Effector memory CD4-positive, alpha-beta T cell (primary cell): ENCODE data around the gene RASGRP1.

Experiments used
- DNase-seq, 3 donors: peaks; one replicate each; pipeline ENCODE4 v3.0.0-alpha.2; 2020
- H3K27ac ChIP-seq: 2 replicates; pipeline ENCODE4 v1.7.0; 2013; ENCODE audit warnings: mild to moderate bottlenecking, low read length, moderate library complexity; ENCODE audit not compliant: insufficient read depth, poor library complexity, severe bottlenecking
- H3K27me3 ChIP-seq: replicated peaks from 2 replicates; pipeline ENCODE4 v1.7.0; 2013; ENCODE audit warnings: mild to moderate bottlenecking, low read length; ENCODE audit not compliant: insufficient read depth, control insufficient read depth, poor library complexity, severe bottlenecking
- H3K36me3 ChIP-seq: 2 replicates; pipeline ENCODE4 v1.7.0; 2013; ENCODE audit warnings: mild to moderate bottlenecking, low read length, moderate library complexity; ENCODE audit not compliant: control insufficient read depth, insufficient read depth
- H3K4me1 ChIP-seq: 2 replicates; pipeline ENCODE4 v1.7.0; 2013; ENCODE audit warnings: low read length, mild to moderate bottlenecking; ENCODE audit not compliant: control insufficient read depth, insufficient read depth, poor library complexity, severe bottlenecking
- H3K4me3 ChIP-seq: 2 replicates; pipeline ENCODE4 v1.7.0; 2013; ENCODE audit warnings: low read length, low read depth, mild to moderate bottlenecking; ENCODE audit not compliant: insufficient read depth, poor library complexity, severe bottlenecking
- H3K9me3 ChIP-seq: 2 replicates; pipeline ENCODE4 v1.7.0; 2013; ENCODE audit warnings: mild to moderate bottlenecking, low read length, moderate library complexity; ENCODE audit not compliant: control insufficient read depth

The RASGRP1 gene

DNA sequence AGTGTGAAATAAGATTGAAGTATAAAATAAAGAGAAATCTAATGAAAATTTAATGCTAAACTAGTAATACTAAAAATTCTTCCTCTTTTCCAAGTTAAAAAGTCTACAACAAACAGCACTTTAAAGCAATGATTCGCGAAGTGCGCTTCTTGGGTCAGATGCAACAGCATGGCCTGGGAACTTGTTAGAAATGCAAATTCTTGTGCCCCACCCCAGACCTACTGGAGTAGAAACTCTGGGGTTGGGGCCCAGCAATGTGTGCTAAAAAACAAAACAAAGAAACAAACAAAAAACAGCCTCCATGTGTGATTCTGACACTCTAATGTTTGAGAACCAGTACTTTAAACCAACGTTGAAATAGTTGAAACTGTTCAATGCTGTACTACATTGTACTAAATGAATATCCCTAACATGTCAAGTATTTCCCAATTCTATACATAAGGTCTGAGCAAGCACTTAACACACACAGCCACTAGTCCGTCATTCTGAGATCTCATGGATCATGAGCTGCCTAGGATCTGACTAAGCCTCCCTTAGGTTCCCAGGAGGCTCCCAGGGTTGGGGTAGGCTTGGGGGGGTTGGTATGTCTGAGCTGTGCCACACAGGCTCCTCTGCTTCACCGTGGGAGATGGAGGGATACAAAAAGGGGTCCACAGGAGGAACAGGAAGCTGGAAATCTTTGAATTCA, 6.1 kb downstream of the RASGRP1 start:
- Histone ChIP-seq H3K27me3 (no peaks in the 10 kb centered on the region), H3K4me1 (peaks cover 86% of the 10 kb centered on the region), H3K27ac (peak overlapping the region; percentile 96), H3K4me3 (peak overlapping the region; percentile 24), H3K36me3 (peaks cover 10% of the 10 kb centered on the region), H3K9me3 (no peaks in the 10 kb centered on the region)
- DNase-seq, result no peak

- Histone ChIP-seq H3K27ac (peak overlapping the region; percentile 96), H3K36me3 (peaks cover 10% of the 10 kb centered on the region), H3K9me3 (no peaks in the 10 kb centered on the region), H3K4me3 (peak overlapping the region; percentile 24), H3K4me1 (peaks cover 92% of the 10 kb centered on the region), H3K27me3 (no peaks in the 10 kb centered on the region)
- DNase-seq, result no peak
Measured at GRCh38 chr15:38557921-38558320, 6.7 kb downstream of the RASGRP1 start.

- Histone ChIP-seq H3K27me3 (no peaks in the 10 kb centered on the region), H3K4me1 (peaks cover 83% of the 10 kb centered on the region), H3K27ac (peak overlapping the region; percentile 96), H3K9me3 (no peaks in the 10 kb centered on the region), H3K36me3 (peaks cover 10% of the 10 kb centered on the region), H3K4me3 (no peak overlapping the region)
- no peak for DNase-seq
Measured at GRCh38 chr15:38555686-38556334, 8.8 kb downstream of the RASGRP1 start.

- peak overlapping the region; percentile 96 for H3K27ac ChIP-seq
- H3K4me1 ChIP-seq, result peaks cover 70% of the 10 kb centered on the region
- no peaks in the 10 kb centered on the region for H3K27me3 ChIP-seq
- peak; percentile 16 to 33 (median 17) for DNase-seq
- H3K4me3 ChIP-seq, result no peak overlapping the region
- no peaks in the 10 kb centered on the region for H3K9me3 ChIP-seq
- peaks cover 15% of the 10 kb centered on the region for H3K36me3 ChIP-seq
Measured at GRCh38 chr15:38554354-38554753, 10.3 kb downstream of the RASGRP1 start.

DNA sequence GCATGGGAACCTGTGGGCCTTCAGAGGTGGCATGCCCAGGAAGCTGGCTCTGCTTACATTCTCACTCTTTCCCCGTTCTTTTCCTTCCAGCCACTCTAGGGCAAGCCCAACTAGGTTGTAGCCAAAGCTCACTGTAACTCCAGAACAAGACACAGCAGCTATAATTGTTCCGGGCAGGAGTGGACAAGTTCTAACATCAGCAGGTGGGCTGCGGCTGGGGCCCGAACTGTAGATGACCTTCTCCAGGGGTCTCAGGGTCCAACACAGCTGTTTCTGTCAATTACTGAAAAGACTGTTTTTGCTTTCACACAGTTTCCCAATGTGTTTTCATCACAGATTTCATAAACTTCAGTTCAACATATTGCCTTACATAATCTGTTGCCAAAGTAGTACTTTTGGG, 11.5 kb downstream of the RASGRP1 start:
- DNase-seq, result no peak
- Histone ChIP-seq H3K27me3 (no peaks in the 10 kb centered on the region), H3K9me3 (no peaks in the 10 kb centered on the region), H3K4me3 (no peak overlapping the region), H3K4me1 (peaks cover 59% of the 10 kb centered on the region), H3K36me3 (peaks cover 16% of the 10 kb centered on the region), H3K27ac (peak overlapping the region; percentile 26)

DNA sequence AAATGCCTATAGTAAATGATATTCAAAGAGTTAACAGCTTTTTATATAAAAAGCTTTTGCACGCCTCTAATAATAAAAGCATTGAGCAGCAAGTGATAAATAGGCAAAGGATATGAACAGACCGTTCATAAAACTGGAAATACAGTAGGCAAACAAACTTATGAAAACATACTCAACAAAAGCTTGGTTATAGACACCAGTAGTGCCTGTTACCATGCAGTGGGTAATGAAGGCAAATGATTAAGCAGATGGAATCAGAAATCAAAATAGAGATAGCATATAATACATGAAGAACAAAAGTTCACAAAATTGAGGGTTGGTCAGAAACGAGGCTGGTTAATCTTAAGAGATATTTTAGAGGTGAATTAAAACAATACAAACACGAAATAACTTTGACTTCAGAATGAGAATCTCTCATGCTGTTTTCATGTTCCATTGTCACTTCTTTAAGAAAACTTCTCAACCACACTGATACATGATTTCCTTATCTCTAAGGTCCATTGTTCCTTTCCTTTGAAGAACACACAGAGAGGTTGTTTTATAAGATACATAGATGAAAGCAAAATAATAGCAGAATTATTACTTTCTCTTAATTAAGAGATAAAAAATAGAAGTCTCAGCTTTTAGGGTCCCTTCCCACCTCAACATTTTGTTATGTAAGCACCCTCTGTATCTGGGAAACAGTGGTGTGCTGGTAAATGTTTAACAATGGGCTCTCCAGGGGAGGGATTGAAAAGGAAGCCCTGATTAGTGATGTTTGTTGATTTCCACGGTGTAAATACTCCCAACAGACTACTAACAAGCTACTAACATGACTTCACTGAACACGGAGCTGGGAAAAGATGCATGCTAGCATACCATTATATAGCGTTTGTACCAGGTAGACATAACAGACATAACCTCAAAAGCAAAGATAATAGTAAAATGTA, 12.6 kb downstream of the RASGRP1 start:
- Histone ChIP-seq H3K4me3 (peak overlapping the region; percentile 14), H3K36me3 (peaks cover 16% of the 10 kb centered on the region), H3K27me3 (no peaks in the 10 kb centered on the region), H3K9me3 (no peaks in the 10 kb centered on the region), H3K4me1 (peaks cover 52% of the 10 kb centered on the region), H3K27ac (peak overlapping the region; percentile 26)
- no peak for DNase-seq

DNA sequence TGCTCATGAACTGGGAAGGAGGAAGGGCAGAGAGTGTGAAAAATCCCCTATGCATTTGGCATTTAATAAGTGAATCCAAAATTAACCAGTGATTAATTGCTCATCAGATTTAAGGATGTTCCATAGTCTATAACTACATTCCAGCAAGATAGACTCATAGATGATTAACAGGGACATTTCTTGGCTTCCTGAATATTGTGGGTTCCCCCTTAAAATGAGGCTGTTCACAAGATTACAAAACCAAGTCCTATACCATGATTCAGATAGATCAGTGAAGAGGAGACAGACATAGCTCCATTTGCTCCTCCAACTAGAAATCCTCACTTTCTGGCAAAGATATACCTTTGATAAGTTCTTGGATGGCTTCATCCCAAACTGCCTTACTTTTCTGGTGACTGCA, 15.4 kb downstream of the RASGRP1 start:
- Histone ChIP-seq H3K27ac (peak overlapping the region; percentile 9), H3K9me3 (no peaks in the 10 kb centered on the region), H3K4me1 (peaks cover 29% of the 10 kb centered on the region), H3K36me3 (peaks cover 13% of the 10 kb centered on the region), H3K27me3 (no peaks in the 10 kb centered on the region), H3K4me3 (no peak overlapping the region)
- DNase-seq, result no peak

DNA sequence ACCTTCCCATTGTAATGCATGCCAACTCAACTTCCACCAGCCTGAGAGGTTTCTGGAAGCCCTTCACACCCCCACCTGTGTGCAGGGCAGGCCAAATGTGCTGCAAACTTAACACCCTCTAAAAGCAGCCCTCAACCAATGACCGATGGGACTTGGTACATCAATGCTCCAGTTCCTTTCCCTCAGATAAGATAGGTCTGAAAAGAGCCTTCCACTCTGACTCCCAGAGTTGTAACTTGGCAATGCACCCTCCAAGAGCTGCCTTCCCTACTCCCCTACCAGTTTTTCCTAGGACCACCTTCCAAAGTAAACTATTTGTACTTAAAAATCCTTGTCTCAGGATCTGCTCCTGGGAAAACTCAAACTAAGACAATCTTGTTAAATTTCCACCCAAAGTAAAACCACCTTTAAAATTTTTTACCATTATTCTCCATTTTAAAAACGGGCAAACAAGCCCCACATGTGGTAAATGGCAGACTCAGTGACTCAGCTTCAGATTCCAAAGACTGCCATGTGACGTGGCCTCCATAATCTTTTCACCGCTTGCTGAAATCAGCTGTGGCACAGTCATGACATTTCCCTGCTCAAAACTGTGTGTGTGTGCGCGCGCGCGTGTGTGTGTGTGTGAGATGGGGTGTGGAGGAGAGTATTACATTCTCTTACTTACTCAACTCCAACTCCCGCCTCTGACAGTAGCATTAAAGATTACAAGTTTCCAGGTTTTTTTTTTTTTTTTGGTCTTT, 17.2 kb downstream of the RASGRP1 start:
- no peaks in the 10 kb centered on the region for H3K9me3 ChIP-seq
- H3K4me1 ChIP-seq, result peaks cover 20% of the 10 kb centered on the region
- no peak overlapping the region for H3K27ac ChIP-seq
- no peak for DNase-seq
- no peaks in the 10 kb centered on the region for H3K27me3 ChIP-seq
- peaks cover 13% of the 10 kb centered on the region for H3K36me3 ChIP-seq
- H3K4me3 ChIP-seq, result no peak overlapping the region

DNA sequence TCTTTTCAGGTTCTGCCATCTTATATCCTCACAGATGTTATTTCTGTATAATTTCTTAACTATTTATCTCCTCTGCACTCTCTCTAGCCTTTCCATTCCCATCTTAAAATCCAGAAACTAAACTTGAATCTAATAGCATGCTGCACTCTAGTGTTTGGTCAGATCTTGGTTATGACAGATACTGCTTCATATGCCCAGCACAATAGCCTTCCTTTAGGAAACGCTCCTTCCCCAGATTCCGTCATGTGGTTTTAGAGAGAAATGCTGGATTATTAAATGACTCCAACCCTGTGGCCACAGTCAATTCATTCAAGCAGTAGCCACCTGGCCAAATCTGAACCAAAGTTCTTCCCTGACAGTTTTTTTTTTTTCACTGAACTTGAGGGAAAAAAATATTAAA, 19.4 kb downstream of the RASGRP1 start:
- H3K27me3 ChIP-seq, result no peaks in the 10 kb centered on the region
- peaks cover 27% of the 10 kb centered on the region for H3K4me1 ChIP-seq
- no peak overlapping the region for H3K4me3 ChIP-seq
- peaks cover 13% of the 10 kb centered on the region for H3K36me3 ChIP-seq
- no peak overlapping the region for H3K27ac ChIP-seq
- H3K9me3 ChIP-seq, result no peaks in the 10 kb centered on the region
- no peak for DNase-seq
